Keratinocyte (primary cell): Measurements from ENCODE around the gene YAP1.

Experiments
- CTCF ChIP-seq, 3 experiments: IDR thresholded peaks in 1 of 3; conservative IDR thresholded peaks in 1 of 3; optimal IDR thresholded peaks in 1 of 3; 2 replicates in 2 of 3; 3 replicates in 1 of 3; pipeline versions ENCODE3 to v1.5.1; 2011; ENCODE audit warnings: low read length in 3 of 3, mild to moderate bottlenecking in 3 of 3, moderate library complexity in 2 of 3, control low read depth in 1 of 3, inconsistent platforms in 1 of 3; ENCODE audit not compliant: insufficient read depth in 2 of 3; ENCODE audit errors: extremely low read depth in 1 of 3
- EZH2 ChIP-seq: IDR thresholded peaks from one replicate; pipeline ENCODE4 v1.6.1; 2012; ENCODE audit warnings: inconsistent platforms, mild to moderate bottlenecking, low read length, moderate library complexity

GRCh38 chr11:102197670-102198139 is 87.5 kb downstream of the YAP1 start:
- TF ChIP-seq EZH2 (no peak), CTCF (optimal IDR thresholded peaks at IDR 0.05 in 1 of 3, IDR thresholded peaks at IDR 0.05 in 1 of 3, conservative IDR thresholded peaks at IDR 0.05 in 1 of 3; ENCODE audit: extremely low read depth in 1 of 3, insufficient read depth in 2 of 3, low read length in 3 of 3) (no peak)
